Measurements from ENCODE around the gene EHD2.
"Not testable (repeated sequence)": the region's sequence is repeated elsewhere in the genome, so short reads cannot be mapped to it uniquely, and the experiment has no call there.

Gene EHD2

DNA sequence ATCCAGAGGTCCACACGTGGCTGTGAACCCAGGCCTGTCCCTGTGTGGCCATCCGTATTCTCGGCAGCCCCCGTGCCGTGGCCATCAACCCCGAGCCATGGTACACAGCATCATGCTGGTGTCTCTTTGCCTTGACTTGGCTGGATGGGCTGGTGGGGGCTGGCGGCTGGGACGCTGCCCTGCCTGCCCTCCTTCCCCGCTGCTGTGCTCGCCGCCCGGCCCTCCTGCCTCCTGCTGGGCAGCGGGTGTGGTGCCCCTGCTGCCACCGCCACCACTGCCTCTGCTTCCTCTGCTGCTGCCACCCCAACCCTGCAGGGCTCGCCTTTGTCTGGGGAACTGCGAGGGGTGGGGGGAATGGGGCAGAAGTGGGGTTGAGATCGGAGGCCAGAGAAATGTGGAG lies 19.7 kb upstream of the EHD2 start:
- no peak for DNase-seq

DNA sequence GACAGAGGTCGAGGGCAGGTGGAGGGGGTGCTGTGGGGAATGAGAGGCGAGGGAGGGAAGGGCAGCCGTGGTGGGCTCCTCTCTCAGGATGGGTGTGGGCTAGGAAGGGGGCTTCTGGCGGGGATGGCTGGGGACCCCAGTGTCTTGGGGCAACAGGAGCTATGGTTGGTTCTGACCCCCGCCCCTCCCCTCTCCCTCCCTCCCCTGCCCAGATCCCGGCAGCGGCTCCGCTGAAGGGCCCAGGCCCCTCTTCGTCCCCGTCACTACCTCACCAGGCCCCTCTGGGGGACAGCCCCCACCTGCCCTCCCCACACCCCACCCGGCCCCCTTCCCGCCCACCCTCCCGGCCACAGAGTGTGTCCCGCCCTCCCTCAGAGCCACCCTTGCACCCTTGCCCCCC lies 19.3 kb upstream of the EHD2 start:
- DNase-seq, result no peak

DNA sequence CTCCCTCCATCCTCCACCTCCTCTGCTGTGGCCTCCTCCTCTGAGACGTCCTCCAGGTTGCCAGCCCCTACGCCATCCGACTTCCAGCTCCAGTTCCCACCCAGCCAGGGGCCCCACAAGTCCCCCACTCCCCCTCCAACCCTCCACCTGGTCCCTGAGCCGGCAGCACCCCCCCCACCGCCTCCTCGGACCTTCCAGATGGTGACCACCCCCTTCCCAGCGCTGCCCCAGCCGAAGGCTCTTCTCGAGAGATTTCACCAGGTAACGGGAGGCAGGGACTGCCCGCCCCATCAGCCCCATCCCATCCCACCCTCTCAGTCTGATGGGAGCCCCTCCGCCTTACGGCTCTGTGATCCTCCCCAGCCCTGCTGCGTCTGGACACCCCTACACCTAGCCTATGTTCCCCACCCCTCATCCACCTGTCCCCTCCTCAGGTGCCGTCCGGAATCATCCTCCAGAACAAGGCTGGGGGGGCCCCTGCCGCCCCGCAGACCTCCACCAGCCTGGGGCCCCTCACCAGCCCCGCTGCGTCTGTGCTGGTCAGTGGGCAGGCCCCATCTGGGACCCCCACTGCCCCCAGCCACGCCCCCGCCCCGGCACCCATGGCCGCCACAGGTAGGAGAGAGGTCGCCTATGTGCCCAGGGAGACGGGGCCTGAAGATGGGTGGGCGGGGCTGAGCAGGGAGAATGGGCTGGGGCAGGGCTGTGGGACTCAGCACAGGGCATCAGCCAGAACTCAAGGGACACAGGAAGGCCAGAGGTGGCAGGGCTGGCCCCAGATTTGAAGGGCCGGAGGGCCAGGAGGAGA lies 18.6 kb upstream of the EHD2 start:
- no peak for DNase-seq

DNA sequence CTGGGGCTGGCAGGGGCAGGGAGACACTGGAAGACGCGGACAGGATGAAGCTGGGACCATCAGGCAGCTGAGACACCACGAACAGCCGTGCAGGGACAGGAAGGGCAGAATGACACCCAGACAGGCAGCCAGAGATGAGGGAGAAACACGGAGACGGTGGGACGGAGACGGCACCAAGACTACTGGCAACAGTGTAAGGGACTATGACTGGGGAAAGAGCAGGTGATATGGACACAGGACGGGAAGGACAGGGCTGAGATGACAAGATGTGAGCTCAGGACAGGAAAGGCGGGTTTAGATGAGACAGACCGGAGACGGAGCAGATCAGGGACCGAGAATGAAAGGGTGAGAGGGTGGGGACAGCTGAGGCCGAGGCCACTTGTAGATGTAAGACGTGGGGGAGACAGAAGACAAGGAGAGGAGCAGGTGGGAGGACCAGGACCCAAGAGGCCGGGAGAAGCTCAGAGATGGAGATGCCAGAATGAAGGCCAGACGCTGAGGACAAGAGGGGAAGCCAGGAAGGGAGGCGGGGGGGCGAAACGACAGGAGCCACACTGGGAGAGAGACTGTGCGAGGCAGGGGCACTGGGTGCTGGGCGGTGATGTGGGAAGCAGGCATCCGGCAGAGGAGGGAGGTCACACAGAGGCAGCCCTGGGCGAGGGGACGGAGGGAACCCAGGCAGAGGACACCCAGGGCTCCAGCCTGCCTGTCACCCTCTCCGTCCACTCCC lies 17.5 kb upstream of the EHD2 start:
- no peak for DNase-seq

DNA sequence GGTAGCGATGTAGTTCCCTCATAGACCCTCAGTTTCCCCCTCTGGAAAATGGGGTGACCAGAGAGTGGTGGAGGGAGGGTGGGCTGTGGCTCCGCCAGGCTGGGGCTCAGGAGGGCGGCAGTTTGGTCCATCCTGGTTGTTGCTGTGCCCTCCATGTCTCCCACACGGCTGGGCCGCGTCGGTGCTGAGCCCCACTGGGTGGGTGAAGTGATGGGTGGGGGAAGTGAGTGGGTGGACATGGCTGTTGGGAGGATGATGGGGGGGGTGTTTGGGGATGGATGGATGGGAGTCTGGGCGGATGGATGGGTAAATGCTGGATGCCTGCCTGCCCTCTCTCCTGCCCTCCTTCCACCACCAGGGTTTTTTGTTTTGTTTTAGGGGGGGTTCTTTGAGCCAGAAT lies 16.6 kb upstream of the EHD2 start:
- no peak for DNase-seq

DNA sequence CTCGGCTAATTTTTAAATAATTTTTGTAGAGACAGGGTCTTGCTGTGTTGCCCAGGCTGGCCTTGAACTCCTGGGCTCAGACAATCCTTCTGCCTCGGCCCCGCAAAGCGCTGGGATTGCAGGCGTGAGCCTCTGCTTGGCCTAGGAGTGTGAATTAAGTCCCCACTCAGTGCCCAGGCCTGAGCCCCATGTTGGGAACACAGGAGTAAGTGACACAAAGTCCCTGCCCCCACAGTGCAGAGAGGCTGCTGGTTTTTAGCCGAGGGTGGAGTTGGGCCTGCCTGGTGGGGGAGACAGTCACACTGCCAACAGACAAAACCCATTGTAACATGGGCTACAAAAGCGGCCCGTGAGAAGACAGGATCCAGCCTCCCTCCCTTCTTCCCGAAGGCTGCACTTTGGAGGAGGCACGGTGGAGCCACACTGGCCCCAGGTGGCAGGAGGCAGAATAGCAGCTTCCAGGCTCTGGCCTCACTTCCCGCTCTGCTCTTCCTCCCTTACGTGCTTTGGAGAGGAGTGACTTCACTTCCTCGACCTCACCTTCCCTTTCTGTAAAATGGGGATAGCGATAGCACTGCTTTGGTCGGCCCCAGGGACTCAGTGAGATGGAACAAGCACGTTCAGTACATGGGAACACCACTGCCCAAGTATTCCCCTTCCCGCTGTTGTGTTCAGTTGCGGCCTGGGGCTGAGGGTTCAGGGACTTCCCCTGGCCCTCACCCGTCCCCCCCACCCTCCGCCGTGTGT lies 15.2 kb upstream of the EHD2 start:
- DNase-seq, result peak; percentile 16

DNA sequence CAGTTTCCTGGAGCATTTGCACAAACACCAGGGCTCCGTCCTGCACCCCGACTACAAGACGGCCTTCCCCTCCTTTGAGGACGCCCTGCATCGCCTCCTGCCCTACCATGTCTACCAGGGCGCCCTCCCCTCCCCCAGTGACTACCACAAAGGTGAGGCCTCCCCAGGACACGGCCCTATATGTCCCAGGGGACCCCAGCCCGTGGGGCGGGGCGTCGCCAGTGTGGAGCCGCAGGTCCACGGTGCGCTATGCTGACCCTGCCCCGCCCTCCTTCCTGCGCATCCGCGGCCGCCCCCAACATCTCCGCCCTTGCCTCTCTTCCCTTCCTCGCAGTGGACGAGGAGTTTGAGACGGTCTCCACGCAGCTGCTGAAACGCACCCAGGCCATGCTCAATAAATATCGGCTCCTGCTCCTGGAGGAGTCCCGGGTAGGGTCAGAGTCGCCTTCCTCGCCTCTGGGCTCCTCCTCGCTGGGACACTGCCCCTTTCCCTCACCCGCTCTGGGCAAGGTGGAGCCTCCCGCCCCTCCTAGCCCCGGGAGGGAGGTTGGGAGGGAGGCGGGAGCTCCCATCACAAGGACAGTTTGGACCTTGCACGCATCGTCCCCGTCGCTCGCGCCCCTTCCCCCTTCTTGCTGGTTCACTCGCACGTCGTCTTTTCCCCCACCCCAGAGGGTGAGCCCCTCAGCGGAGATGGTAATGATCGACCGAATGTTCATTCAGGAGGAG lies 14.4 kb upstream of the EHD2 start:
- DNase-seq, result no peak

DNA sequence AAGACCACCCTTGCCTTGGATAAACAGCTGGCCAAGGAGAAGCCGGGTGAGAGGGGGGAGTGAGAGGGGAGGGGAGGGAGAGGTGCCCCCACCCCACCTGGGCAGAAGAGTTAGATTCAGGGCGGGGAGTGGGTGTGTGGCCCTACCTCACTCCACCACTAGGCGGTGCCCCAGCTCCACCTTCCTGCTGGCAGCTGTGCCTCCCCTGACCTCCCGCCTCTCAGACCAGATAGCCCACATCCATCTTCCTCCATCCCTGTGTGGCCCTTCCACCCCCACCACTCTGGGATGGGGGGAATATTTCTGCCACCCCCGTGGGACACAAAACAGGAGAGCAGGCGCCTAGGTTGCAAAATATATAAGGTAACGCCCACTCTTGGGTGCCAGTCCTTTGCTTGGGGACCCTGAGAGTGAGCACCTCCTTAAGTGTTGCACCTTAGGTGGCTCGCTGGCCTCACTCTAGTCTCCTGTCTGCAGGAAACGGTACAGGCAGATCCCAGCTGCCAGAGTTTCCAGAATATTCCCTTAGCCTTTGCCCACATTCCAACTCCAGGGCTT lies 13.8 kb upstream of the EHD2 start:
- DNase-seq, result peak; percentile 16

DNA sequence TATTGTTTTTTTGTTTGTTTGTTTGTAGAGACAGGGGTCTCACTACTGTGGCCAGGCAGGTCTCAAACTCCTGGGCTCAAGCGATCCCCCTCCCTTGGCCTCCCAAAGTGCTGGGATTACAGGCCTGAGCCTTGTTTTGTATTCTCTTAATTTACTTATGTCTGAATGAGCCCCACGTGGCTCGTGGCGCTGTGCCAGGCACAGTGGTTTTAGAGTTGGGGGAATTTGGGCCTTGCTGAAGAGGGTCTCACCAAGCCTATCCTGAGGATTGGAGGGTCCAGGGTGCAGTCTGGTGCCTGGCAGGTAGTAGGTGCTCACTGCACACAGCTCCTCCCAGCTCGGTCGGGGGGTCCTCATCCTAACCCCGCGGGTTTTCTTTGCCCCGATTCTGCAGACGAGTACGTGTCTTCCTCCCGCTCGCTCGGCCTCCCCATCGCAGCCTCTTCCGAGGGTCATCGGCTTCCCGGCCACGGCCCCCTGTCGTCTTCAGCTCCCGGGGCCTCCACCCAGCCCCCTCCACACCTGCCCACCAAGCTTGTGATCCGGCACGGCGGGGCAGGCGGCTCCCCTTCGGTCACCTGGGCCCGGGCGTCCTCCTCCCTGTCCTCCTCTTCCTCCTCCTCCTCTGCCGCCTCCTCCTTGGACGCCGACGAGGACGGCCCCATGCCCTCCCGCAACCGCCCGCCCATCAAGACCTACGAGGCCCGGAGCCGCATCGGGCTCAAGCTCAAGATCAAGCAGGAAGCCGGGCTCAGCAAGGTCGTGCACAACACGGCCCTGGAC lies 12.1 kb upstream of the EHD2 start:
- no peak for DNase-seq

DNA sequence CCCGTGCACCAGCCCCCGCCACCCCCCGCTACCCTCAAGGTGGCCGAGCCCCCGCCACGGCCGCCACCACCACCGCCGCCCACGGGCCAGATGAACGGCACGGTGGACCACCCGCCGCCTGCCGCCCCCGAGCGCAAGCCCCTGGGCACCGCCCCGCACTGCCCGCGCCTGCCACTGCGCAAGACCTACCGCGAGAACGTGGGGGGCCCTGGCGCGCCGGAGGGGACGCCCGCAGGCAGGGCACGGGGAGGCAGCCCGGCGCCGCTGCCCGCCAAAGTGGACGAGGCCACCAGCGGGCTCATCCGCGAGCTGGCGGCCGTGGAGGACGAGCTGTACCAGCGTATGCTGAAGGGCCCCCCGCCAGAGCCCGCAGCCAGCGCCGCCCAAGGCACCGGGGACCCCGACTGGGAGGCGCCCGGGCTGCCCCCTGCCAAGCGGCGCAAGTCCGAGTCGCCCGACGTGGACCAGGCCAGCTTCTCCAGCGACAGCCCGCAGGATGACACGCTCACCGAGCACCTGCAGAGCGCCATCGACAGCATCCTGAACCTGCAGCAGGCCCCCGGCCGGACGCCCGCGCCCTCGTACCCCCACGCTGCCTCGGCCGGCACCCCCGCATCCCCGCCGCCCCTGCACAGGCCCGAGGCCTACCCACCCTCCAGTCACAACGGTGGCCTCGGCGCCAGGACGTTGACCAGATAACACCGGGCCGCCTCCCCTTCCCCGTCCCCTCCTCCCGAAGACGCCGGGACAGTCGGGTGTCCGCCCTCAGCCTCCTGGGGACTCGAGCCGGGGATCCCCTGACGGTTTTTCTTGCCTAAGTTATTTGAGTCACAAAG lies 11.3 kb upstream of the EHD2 start:
- no peak for DNase-seq

DNA sequence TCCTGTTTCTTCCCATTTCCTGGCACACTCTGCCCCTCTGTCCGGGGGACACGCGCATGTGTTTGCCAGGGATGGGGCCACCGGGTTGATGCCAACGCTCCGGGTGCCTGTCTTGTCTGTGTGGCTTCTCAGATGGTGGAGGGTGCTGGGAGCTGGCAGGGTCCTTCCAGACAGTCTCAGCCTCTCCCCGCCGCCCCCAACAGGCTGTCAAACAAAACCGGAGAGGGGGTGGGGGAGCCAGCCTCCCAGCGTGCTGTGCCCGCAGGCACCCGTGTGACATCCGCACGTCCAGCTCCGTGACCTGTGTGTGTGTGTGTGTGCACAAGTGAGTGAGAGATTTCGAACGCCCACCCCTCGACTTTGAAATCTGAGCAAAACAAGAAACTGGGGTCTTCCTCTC lies 10.6 kb upstream of the EHD2 start:
- no peak for DNase-seq

DNA sequence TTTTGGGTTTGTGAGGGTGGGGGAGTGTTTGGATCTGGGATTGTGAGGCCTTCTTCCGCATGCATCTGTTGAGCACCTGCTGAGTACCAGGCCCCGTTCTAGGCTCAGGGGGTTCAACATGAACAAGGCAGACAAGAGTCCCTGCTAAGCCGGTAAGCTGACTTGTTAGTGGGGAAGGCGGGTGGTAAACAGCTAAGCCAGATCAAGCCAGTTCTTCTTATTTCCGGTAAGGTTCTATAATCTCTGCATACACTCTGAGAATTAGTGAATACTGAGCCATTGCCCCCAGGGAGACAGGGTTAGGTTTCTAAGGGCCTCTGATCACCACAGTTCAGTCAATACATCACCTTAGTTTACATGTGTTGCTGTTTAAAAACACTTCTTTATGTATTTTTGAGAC lies 9.9 kb upstream of the EHD2 start:
- DNase-seq, result no peak

DNA sequence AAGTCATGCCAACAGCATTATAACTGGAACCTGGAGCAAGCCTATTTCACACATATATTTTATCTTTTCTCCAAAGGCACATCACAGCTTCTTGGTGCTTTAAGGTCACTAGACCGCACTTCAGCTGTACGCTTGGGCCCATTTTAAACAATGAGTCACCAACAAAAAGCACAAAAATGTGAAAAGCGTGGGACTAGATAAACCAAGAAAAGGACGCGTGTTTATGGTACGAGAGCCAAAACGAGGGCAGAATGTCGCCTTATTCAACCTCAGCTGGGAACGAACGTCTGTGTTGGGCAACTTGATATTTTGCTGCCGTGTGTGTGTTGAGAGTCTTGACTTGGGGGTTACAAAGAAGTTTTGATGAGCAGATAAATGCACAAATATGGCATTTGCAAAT lies 9.2 kb upstream of the EHD2 start:
- DNase-seq, result no peak

DNA sequence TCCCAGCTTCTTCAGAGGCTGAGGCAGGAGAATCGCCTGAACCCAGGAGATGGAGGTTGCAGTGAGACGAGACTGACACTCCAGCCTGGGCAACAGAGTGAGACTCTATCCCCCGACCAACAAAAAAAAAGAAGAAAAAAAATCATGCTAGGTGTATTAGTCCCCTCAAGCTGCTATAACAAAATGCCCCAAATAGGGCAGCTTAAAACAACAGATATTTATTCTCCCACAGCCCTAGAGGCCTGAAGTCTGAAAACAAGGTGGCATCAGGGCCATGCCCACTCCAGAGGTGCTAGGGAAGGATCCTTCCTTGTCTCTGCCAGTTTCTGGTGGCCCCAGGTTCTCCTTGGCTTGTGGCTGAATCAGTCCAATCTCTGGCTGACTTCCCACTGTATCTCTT lies 8.6 kb upstream of the EHD2 start:
- DNase-seq, result no peak

DNA sequence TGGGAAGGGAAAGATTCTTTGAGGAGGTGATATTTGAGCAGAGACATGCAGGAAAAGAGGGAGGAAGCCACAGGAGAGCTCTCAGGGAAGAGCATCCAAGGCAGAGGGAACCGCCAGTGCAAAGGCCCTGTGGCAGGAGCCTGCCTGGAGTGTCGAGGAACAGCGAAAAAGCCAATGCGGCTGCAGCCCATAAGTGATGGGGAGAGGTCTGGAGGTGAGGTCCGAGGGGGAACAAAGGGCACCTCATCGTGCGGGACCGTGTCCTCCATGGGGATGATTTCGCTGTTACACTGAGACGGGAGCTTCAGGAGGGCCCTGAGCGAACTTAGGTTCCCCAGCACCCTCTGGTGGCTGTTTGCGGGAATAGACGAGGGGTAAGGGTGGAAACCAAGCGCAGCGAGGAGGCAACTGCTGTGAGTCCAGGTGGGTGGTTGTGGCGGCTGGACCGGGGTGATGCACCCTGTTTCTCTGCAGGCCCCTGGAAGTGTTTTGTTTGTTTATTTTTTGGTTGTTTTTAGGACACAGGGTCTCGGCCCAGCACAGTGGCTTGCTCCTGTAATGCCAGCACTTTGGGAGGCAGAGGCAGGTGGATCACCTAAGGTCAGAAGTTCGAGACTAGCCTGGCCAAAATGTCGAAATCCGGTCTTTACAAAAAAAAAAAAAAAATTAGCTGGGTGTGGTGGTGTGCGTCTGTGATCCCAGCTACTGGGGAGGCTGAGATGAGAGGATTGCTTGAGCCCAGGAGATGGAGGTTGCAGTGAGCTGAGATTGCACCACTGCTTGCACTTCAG lies 5.9 kb upstream of the EHD2 start:
- DNase-seq, result peak; percentile 45

DNA sequence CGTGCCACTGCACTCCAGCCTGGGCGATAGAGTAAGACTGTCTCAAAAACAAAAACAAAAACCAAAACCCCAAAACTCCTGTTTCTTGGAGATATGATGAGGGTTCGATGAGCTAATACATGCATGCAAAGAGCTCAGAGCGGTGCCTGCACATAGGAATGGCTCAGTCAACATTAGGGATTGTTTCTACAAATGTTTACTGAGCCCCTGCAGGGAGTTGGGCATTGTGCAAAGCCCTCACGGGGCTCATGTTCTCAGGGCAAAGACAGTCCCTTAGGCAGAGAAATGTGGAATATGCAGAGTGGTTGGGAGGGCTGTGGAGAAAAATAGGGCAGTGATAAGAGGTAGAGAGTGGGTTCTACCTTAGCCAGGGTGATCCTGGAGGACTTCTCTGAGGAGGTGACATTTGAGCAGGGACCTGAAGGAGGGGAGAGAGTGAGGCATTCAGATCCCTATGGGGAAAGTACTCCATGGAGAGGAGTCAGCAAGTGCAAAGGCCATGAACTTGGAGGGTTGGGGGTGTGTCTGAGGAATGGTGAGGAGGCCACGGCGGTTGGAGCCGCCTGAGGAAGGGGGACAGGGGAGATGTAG lies 1.5 kb upstream of the EHD2 start:
- no peak for DNase-seq

DNA sequence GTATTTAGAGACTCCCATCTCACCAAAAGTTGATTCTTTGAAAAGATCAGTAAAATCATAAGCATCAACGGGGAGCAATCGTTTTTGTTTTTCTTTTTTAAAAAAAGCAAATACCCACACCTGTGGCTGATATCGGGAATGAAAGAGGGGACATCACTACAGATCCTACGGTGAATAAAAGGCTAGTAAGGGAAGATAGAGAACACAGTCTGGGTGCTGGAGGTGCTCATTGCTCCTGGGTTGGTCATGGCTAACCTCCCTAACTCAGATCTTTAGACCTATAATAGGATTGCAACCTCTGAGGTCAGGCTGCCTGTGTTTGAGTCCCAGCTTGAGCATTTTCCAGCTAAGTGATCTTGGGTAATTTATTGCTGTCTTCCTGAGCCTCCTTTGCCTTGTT lies 1.1 kb downstream of the EHD2 start:
- no peak for DNase-seq

DNA sequence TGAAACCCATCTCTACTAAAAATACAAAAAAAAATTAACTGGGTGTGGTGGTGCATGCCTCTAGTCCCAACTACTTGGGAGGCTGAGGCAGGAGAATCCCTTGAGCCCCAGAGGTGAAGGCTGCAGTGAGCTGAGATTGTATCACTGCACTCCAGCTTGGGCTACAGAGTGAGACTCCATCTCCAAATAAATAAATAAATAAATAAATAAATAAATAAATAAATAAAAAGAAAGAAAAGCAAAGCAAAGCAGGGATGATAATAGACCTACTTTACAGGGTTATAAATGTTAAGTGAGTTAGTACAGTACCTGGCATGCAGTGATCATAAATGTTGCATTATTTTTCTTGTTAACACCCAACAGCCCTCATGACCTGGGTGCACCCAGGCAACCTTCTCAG lies 1.6 kb downstream of the EHD2 start:
- DNase-seq, result not testable (repeated sequence)

DNA sequence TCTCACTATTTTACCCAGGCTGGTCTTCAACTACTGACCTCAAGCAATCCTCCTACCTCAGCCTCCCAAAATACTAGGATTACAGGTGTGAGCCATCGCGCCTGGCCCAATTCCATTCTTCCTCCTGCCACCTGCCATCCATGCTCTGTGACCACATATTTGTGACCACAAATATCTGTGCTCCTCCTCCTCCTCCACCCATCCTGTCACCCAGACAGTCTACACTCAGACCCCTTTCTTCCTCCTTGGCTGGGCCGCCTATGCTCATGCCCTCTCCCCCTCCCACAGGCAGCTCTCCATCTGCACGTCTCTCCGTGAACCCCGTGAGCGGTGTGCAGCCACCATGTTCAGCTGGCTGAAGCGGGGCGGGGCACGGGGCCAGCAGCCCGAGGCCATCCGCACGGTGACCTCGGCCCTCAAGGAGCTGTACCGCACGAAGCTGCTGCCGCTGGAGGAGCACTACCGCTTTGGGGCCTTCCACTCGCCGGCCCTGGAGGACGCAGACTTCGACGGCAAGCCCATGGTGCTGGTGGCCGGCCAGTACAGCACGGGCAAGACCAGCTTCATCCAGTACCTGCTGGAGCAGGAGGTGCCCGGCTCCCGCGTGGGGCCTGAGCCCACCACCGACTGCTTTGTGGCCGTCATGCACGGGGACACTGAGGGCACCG lies 3.2 kb downstream of the EHD2 start:
- no peak for DNase-seq
